ENCODE data around the gene RAD23B.

Gene RAD23B

DNA sequence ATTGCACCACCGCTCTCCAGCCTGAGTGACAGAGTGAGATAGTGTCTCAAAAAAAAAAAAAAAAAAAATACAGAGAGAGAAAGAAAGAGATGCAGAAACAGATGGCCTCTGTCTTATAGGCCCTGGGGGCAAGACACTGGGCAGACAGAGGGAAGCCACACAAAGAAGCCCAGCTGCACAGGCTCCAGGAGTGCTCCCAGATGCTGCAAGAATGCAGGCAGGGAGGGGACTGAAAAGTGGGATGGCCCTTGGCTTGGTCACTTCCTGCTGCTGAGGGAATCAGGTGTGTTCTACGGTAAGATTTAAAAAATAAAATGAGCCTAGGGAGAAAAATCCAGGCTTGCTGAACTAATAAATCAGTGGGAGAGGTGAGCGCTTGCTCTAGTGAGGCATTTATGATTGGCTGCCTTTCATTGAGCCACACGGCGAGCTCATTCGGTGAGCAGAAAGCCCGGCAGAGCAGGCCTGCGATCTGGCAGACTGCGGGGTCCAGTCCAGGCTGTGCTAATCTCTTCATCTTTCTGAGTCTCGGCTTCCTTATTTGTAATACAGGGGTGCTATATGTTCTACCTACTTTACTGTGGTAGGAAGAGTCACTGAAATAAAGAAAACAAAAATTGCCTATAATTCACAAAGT lies 80.6 kb downstream of the RAD23B start:
- ATAC-seq (replicated peaks): no peak
- peaks cover 20 to 32% of the 10 kb centered on the region in 2 donors for H3K27me3 Mint-ChIP-seq
- H3K27ac Mint-ChIP-seq: no peak overlapping the region
- DNase-seq: no peak
- H3K36me3 Mint-ChIP-seq (ENCODE audit: insufficient read depth): no peaks in the 10 kb centered on the region
- no peak overlapping the region for H3K4me3 Mint-ChIP-seq
- no peaks in the 10 kb centered on the region for H3K4me1 Mint-ChIP-seq (ENCODE audit: low read depth in 2 of 2)
- no peaks in the 10 kb centered on the region for H3K9me3 Mint-ChIP-seq

- Mint-ChIP-seq H3K27me3 (peaks cover 23 to 24% of the 10 kb centered on the region in 2 donors), H3K27ac (no peak overlapping the region), H3K36me3 (ENCODE audit: insufficient read depth) (no peaks in the 10 kb centered on the region), H3K4me3 (no peak overlapping the region), H3K4me1 (ENCODE audit: low read depth in 2 of 2) (no peaks in the 10 kb centered on the region), H3K9me3 (no peaks in the 10 kb centered on the region)
- DNase-seq (no peak), ATAC-seq (replicated peaks) (no peak)
These were observed 84.8 kb downstream of the RAD23B start for GRCh38 chr9:107367727-107368502.

DNA sequence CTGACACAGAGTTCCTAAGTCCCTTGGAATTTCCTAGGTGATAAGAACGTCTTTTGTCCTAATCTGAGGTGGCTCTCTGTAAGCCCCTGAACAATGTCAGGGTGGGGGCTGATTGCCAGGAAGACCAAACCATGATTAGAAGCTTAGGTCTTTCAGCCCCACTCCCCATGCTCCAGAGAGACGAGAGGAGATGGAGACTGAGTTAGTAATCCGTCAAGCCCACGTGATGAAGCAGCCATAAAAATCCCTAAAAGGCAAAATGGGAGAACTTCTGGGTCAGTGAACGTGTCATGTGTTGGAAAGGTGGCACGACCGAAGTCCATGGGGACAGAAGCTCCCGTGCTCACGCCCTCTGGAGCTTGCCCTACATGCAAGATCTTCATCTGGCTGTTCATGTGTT lies 85.6 kb downstream of the RAD23B start:
- H3K4me3 Mint-ChIP-seq: no peak overlapping the region
- H3K27ac Mint-ChIP-seq: no peak overlapping the region
- H3K9me3 Mint-ChIP-seq: no peaks in the 10 kb centered on the region
- H3K36me3 Mint-ChIP-seq (ENCODE audit: insufficient read depth): no peaks in the 10 kb centered on the region
- H3K4me1 Mint-ChIP-seq (ENCODE audit: low read depth in 2 of 2): no peaks in the 10 kb centered on the region
- DNase-seq (no peak), ATAC-seq (replicated peaks) (no peak)
- peaks cover 23 to 24% of the 10 kb centered on the region in 2 donors for H3K27me3 Mint-ChIP-seq

DNA sequence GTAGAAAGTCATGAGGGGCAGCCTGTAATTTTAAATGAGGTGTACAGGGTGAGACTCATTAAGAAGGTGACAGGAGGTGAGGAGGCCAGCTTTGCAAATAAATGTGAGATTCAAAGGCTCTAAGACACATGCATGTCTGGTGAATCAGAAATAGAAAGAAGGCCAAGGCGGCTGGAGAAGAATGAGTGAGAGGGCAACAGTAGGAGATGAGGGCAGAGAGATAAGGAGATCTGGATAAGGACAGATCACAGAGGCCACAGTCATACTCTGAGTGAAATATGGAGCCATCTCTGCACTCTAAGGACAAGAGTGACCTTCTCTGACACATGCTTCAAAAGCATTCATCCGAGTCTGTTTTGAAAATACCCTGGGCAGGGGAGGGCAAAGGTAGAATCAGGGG lies 90.7 kb downstream of the RAD23B start:
- no peaks in the 10 kb centered on the region for H3K9me3 Mint-ChIP-seq
- no peaks in the 10 kb centered on the region for H3K36me3 Mint-ChIP-seq (ENCODE audit: insufficient read depth)
- peaks cover 6 to 10% of the 10 kb centered on the region in 2 donors for H3K27me3 Mint-ChIP-seq
- no peak for ATAC-seq (replicated peaks)
- H3K27ac Mint-ChIP-seq: no peak overlapping the region
- no peaks in the 10 kb centered on the region for H3K4me1 Mint-ChIP-seq (ENCODE audit: low read depth in 2 of 2)
- DNase-seq: no peak
- no peak overlapping the region for H3K4me3 Mint-ChIP-seq

DNA sequence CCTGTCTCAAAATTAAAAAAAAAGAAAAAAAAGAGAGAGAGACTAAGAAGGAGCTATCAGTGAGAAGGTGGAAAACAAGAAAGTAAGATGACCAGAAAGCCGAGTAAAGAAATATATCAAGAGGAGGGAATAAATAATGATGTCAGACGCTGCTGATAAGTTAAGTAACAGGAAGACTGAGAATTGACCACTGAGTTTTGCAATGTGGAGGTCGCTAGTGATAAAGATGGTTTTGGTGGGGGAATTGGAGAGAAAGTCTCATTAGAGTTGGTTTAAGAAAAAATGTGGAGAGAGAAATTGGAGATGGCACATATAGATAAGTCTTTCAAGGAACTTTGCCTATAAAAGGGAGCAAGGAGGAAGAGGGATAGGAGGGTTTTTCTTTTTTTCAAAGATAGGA lies 91.9 kb downstream of the RAD23B start:
- H3K4me3 Mint-ChIP-seq: no peak overlapping the region
- no peaks in the 10 kb centered on the region for H3K4me1 Mint-ChIP-seq (ENCODE audit: low read depth in 2 of 2)
- H3K27me3 Mint-ChIP-seq: peaks cover 0 to 6% of the 10 kb centered on the region in 2 donors
- no peak for ATAC-seq (replicated peaks)
- DNase-seq: no peak
- no peaks in the 10 kb centered on the region for H3K9me3 Mint-ChIP-seq
- no peak overlapping the region for H3K27ac Mint-ChIP-seq
- no peaks in the 10 kb centered on the region for H3K36me3 Mint-ChIP-seq (ENCODE audit: insufficient read depth)

- Mint-ChIP-seq H3K27ac (no peak overlapping the region), H3K27me3 (peaks cover 0 to 3% of the 10 kb centered on the region in 2 donors), H3K36me3 (ENCODE audit: insufficient read depth) (no peaks in the 10 kb centered on the region), H3K9me3 (no peaks in the 10 kb centered on the region), H3K4me3 (no peak overlapping the region), H3K4me1 (ENCODE audit: low read depth in 2 of 2) (no peaks in the 10 kb centered on the region)
- DNase-seq: no peak
- ATAC-seq (replicated peaks): no peak
These were observed 92.7 kb downstream of the RAD23B start for GRCh38 chr9:107375651-107376369.

- DNase-seq: no peak
- H3K4me3 Mint-ChIP-seq: no peak overlapping the region
- H3K36me3 Mint-ChIP-seq (ENCODE audit: insufficient read depth): no peaks in the 10 kb centered on the region
- H3K9me3 Mint-ChIP-seq: no peaks in the 10 kb centered on the region
- no peak overlapping the region for H3K27ac Mint-ChIP-seq
- H3K27me3 Mint-ChIP-seq: peaks cover 9 to 15% of the 10 kb centered on the region in 2 donors
- ATAC-seq (replicated peaks): no peak
- no peaks in the 10 kb centered on the region for H3K4me1 Mint-ChIP-seq (ENCODE audit: low read depth in 2 of 2)
These were observed 94.9 kb downstream of the RAD23B start for GRCh38 chr9:107378006-107378405.
